HG02571 (cell line): ENCODE measurements around the gene UGT1A6.

Experiments used
- ATAC-seq: cut with Tn5 transposase; IDR thresholded peaks from one replicate; pipeline ENCODE4 v1.9.1; 2021; ENCODE audit warnings: mild to moderate bottlenecking, moderate library complexity; ENCODE audit not compliant: unreplicated experiment

The UGT1A6 gene

DNA sequence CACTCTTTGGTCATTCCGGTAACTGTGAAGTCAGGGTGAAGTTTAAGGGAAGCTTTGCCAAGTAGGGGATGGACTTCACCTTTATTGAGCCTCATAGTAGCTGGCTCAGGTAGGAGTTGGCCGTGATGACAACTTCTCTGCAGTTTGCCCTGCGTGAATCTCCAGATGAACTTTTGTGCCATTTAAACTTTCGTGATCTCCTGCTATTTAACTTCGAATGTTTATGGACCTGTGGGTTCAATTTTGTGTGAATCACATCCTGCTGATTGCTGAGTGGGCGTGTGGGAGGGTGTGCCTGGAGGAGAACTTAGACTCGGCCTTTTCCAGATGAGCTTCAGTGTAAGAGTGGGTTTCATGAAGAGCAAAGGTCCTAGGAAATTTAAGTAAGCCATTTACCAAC lies 71.6 kb downstream of the UGT1A6 start:
- no peak for ATAC-seq

DNA sequence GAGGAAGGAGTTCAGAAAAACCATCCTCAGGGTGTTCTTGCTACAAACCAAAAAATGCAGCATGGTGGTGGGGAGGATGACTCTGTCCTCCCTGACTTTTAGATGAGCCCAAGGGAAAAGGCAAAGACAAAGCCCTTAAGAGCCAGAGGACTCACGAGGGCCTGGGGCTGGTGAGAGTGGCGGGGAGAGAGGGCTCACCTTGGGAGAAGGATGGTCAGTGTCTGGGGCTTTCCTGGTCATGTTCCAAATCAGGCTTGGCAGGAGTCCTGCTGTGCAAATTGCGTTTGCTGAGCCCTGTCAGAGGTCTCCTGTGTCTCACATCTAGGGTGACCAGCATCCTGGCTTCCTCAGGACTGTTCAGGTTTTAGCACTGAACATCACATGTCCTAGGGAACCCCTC lies 72.1 kb downstream of the UGT1A6 start:
- no peak for ATAC-seq

DNA sequence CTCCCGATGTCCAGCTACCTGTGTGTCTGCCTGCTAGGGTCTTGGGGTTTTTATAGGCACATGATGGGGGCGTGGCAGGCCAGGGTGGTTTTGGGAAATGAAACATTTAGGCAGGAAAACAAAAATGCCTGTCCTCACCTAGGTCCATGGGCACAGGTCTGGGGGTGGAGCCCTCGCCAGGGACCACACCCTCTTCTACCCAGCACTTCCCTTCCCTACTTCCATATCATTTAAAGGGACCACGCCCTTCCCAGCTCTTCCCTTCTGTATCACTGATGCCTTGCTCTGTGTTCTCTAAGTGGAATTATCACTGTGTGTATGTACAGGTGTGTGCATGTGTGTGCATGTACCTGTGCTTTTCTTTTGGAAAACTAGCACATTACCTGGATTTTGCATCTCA lies 73.7 kb downstream of the UGT1A6 start:
- ATAC-seq: no peak

DNA sequence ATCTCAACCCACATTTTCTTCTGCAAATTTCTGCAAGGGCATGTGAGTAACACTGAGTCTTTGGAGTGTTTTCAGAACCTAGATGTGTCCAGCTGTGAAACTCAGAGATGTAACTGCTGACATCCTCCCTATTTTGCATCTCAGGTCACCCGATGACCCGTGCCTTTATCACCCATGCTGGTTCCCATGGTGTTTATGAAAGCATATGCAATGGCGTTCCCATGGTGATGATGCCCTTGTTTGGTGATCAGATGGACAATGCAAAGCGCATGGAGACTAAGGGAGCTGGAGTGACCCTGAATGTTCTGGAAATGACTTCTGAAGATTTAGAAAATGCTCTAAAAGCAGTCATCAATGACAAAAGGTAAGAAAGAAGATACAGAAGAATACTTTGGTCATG lies 75.4 kb downstream of the UGT1A6 start:
- ATAC-seq: no peak

DNA sequence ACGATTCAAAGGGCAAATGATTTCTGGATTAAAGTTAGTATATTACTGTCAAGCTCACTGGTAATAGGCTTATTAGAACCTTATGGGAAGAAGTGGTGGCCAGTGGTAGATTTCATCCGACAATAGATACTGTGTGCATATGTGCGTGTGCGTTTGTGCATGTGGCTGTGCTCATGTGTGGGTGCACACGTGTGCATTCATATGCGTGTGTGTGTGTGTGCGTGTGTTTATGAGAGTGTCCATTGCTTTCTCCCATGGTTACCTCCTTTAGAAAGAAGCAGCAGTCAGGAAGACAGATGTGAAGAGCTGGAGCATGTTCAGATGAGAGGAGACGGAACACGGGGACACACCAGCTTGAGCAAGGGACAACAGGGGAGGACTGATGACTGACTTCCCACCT lies 76.6 kb downstream of the UGT1A6 start:
- ATAC-seq: no peak

DNA sequence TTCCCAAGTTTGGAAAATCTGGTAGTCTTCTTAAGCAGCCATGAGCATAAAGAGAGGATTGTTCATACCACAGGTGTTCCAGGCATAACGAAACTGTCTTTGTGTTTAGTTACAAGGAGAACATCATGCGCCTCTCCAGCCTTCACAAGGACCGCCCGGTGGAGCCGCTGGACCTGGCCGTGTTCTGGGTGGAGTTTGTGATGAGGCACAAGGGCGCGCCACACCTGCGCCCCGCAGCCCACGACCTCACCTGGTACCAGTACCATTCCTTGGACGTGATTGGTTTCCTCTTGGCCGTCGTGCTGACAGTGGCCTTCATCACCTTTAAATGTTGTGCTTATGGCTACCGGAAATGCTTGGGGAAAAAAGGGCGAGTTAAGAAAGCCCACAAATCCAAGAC lies 79.5 kb downstream of the UGT1A6 start:
- no peak for ATAC-seq

DNA sequence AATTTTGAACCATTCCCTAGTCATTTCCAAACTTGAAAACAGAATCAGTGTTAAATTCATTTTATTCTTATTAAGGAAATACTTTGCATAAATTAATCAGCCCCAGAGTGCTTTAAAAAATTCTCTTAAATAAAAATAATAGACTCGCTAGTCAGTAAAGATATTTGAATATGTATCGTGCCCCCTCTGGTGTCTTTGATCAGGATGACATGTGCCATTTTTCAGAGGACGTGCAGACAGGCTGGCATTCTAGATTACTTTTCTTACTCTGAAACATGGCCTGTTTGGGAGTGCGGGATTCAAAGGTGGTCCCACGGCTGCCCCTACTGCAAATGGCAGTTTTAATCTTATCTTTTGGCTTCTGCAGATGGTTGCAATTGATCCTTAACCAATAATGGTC lies 79.9 kb downstream of the UGT1A6 start:
- ATAC-seq: no peak

DNA sequence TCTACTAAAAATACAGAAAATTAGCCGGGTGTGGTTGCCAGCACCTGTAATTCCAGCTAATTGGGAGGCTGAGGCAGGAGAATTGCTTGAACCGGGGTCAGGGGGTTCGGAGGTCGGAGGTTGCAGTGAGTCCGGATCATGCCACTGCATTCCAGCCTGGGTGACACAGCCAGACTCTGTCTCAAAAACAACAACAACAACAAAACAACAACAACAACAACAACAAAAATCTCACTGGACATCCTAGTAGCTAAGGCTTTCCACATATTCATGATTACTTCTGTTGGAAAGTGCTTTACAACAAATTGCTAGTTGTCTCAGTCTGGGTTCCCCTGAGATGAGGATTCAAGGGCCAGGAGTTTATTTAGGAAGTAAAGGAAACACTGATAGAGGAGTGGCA lies 81.2 kb downstream of the UGT1A6 start:
- ATAC-seq: no peak

DNA sequence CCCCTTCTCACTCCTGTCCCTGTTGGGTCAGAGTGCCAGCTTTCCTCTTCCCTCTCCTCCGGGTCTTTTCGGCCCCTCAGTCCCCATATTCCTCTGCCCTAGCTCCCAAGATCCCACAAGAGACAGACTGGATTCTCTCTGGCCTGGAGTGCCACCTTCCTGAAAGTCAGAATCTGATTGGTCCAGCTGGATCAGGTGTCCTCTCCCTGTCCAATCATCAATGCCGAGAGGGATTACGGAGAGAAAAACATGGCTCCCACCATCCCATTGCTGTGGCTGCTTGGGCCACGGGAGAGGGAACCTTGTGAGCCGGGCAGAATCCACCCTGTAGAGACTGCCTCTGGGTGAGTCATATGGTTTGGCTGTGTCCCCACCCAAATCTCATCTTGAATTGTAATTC lies 82.7 kb downstream of the UGT1A6 start:
- no peak for ATAC-seq

DNA sequence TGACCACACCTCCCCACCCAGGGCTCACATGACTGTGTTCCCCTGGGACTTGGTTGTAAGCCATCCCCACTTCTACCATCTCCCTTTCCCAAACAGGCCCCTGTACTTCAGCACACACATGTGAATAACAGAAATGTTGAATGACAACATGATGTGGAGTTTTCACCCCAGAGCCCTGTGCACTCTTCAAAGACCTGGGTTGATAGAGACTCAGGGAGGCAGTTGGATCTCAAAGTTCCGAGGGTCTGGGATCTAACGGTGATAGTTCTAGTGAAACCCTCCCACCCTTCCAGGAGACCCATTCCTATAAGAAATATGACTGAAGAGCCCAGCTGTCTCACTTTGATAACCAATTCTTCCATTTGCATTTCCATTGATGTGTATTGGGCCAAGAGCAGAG lies 85.3 kb downstream of the UGT1A6 start, which contains the start of gene MROH2A:
TSS of gene MROH2A (plus strand) at position 301 of the 400 bp plus-strand sequence. CDS start 1,029 bp downstream, outside the sequence.
- ATAC-seq: no peak

DNA sequence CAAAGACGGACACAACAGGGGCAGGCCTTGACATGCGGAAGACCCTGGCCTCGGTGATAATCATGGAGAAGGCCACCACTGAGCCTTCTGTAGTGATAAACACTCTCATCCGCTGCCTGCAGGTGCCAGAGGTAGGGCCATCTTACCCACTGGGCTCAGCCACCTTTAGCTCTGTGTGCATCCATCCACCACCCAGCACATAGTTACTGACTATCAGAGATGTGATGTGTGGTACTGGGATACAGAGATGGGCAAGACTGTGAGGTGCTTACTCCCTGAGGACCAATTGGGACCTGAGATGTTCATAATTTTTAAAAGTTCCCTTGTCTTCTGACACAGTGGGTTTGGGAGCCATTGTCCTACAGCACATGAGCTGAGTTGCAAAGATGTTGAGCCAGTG lies 87.0 kb downstream of the UGT1A6 start:
- ATAC-seq: no peak

DNA sequence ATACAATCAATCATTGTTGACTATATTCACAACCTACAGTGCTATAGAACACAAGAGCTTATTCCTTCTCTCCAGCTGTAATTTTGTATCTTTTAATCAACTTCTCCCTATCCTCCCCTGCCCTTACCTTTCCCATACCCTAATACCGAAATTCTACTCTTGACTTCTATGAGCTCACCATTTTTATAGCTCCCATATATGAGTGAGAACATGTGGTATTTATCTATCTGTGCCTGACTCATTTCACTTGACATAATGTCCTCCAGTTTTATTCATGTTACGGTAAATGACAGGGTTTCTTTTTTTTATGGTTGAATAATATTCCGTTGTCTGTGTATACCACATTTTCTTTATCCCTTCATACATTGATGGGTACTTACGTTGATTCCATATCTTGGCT lies 88.1 kb downstream of the UGT1A6 start:
- ATAC-seq: no peak

DNA sequence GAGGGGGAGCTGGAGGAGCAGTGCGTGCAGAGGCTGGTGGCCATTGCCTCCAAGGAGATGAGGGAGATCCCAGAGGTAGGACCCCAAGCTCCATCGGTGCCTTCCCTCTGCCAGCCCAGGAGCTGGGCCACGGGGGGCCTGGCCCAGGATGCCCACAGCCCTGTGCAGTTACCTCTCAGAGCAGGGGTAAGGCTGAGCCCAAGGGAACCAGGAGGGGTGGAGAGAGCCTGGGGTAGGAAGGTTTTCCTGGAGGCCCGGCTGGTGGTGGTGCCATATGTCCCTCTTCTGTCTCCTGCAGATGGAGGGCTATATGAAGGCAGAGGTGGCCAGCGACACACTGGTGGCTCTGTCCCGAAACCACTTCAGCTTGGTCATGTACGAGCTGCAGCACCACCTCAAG lies 96.9 kb downstream of the UGT1A6 start:
- ATAC-seq: no peak

DNA sequence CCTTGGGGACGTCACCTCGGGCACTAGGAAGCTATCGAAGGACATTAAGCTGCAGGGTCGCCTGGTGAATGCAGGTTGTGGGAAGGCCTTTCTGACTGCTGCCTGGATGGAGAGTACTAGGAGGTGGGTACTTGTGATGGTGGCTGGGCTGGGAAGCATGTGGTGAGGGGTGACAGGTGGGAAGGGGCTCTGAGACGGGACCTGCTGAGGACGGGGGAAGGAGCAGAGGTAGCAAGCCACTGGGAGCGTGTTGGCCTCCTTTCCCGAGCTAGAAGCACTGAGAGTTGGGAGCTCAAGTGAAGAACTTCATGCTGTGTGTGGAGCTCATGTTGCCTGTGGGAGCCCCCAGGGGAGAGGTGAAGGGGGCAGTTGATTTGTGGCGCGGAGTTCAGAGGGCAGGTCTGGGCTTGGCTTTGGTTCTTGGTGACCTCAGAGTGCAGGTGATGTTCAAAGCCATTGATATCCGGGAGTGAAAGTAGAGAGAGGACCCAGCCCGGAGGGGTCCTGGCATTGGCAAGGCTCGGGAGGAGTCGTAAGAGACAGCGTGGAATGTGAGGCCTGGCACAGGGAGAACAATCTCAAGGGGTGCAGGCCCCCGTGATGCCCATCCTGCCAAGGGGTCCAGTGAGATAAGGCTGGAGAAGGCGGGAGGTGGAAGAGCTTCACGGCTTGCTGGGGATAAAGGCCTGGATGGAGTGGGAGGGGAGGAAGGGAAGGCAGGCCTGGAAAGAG lies 98.6 kb downstream of the UGT1A6 start:
- ATAC-seq: no peak

DNA sequence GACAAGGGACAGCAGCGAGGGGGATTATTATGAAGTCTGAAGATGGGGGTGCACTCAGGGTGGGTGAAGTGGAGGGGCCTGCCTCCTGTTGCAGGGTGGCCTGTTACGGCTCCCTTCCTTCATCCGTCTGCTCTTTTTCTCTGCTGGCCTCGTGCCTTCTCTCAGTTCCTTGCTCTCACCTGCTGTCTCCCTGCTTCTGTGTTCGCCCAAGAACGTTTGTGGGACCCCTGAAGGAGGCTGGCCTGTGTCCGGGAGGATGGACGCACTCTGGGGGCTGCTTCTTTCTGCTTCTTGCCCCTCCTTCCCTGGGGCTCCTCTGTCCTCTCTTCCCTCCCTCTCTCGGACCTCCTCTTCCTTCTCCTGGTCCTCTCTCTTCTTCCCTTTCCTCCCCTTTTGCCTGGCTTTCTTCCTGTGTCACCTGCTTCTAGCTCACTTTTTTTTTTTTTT lies 99.2 kb downstream of the UGT1A6 start:
- ATAC-seq: no peak

DNA sequence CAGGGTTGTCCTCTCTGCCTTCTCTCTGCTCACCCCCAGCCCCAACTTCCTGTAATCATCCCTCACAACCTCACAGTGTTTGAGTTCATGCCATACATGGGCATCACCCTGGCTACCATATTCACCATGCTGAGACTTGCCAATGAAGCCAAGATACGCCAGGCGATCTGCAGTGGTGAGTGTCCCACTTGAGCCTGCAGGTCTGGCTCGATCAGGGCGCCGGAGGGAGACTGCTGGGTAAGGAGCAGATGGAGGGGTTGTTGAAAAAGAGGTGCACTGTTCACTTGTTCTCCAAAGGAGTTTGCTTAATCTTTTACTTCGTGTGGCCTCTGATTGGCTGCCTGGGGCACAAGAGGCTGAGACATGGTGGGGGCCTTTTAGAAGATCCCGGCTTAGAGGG lies 100.0 kb downstream of the UGT1A6 start:
- ATAC-seq: no peak

DNA sequence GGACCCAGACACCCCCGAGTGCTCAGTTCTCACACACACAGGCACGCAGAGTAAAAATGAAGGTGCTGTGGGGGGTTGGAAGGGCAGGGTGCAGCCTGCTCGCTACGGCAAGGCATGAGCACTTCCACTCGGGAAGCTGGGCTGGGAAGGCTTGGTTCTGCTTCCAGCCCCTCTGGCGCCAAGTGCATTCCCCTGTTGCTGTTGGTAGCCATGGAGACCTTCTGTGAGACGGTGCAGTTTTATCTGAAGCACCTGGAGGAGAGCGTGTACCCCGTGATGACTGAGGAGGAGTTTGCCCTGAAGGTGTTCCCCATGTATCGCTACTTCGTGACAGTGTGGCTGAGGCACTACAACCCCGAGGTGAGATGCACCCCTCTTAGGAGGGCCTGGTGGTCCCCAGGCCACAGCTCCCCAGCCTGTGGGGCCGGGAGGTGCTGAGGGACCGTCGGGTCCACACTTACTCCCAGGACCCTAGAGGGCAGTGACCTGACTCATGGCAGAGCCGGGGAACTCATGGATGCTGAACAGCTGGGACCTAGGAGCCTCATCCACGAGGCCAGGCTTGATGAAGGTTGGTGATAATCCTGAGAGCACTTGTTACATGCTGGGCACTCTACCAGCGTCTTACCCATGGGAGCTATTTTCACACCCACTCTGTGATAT lies 100.9 kb downstream of the UGT1A6 start:
- ATAC-seq: no peak

DNA sequence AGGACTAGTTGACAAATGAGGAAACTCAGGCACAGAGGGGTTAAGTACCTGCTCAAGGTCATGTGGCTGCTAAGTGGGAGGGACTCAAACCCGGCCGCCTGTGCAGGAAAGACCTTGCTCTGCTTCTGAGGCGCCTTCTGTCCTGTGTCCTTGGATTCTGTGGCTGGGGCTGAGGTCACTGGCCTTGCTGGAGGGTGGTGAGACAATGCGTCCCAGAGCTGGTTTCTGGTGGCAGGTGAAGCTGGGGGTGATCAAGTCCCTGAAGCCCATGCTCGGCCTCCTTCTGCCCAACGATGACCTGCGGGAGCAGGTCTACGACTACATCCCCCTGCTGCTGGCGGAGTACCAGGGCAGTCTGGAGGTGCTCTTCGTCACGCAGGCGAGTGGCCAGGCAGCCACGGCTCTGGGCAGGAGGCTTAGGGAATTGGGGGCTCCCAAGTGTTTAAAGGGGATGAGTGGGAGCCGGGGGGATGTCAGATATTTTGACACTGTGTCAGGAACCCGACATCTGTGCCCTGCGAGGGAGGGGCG lies 101.5 kb downstream of the UGT1A6 start:
- no peak for ATAC-seq

DNA sequence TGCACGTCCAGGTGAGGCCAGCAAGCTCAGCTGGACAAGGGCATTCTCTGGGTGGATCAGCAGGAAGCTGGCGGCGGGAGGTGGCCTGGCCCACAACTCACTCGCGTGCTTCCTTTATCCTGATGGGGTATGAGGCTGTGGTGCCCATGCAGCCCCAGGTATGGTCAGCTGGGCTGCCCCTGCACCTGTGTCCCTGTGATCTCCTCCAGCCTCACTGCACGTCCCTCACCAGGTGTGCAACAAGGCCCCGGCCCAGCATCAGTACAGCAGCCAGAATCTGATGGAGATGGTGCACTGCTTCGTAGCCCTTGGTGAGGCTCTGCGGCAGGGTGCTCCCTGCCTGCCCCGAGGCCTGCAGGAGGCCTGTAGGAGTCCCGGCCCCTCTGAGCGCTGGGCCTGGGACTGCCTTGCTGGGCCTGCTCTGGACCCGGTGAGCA lies 103.1 kb downstream of the UGT1A6 start:
- ATAC-seq: no peak

DNA sequence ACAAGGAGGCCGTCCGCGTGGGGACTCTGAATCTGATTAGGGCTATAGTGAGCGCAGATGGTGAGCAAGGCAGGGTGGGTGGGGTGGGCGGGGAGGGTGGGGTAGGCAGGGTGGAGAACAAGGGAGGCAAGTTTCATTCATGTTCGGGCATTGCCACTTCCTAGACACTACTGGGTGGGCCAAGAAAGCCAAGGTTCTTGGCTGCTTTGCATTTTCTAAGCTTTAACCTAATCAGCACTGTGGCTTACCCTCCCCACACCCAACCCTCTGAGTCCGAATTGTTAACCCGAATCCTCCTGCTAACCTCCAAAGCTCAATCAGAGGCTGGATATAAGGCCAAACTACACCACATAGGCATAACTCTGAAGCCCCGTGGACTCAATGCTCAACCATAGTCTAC lies 103.6 kb downstream of the UGT1A6 start:
- no peak for ATAC-seq

DNA sequence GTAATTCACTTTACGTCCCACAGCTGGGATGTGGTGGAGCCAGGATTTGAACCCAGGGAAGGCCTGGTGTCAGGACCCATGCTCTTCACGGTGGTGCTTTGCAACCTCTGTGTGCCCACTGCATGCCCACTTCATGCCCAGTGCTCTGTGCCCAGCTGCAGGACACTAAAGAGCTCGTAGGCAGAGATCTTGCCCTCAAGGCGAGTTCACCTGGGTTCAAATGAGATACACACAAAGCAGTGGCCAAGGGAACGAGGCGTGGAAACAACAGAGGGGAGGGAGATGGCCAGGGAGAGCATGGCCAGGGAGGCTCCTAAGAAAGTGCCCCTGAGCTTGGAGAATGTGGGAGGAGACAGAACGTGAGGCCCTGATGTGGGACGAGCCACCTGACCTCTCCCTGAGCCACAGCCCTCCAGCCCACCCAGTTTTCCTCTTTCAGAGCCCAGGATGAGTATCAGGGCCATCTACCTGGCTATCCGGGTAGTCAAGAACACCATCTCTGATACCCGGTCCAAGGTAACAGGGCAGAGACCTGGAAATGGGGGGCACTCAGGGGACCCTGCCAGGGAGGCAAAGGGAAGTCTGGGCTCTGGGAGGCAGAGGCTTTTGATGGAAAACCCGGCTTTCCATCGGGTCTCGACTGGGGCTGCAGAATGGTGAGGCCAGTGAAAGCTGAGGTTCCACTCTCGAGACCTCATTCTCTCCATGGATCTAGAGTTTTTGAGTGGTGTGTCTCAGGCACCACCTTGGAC lies 105.8 kb downstream of the UGT1A6 start:
- no peak for ATAC-seq
